OCI-LY3 (cell line): ENCODE results near the gene ACACA.
A peak's percentile ranks its signal among the peaks of the same experiment; 100 is the strongest.

Experiments used
- H2AFZ ChIP-seq: fragments of 200-600, 300-600 bp; shearing (Covaris generic); 2 replicates; pipeline ENCODE4 v1.6.0; 2014; ENCODE audit warnings: antibody characterized with exemption, low read depth, low read length
- H3K27ac ChIP-seq: fragments of 200-600, 300-600 bp; sonication (generic); 2 replicates; pipeline ENCODE4 v1.5.1; 2014; ENCODE audit warnings: mild to moderate bottlenecking, low read length, moderate library complexity, mixed read lengths
- H3K27me3 ChIP-seq: fragments of 200-600, 300-600 bp; sonication (generic); 2 replicates; pipeline ENCODE4 v1.6.1; 2014; ENCODE audit warnings: low read depth, low read length, mixed read lengths
- H3K36me3 ChIP-seq: fragments of 200-600, 300-600 bp; sonication (generic); replicated peaks from 2 replicates; pipeline ENCODE3; 2014; ENCODE audit warnings: low read depth, low read length, mixed read lengths
- H3K4me1 ChIP-seq: fragments of 300-600, 200-600 bp; sonication (generic); 2 replicates; pipeline ENCODE4 v1.6.1; 2014; ENCODE audit warnings: low read length, mixed read lengths
- H3K4me2 ChIP-seq: fragments of 200-600, 300-600 bp; sonication (generic); 2 replicates; pipeline ENCODE4 v1.6.1; 2014; ENCODE audit warnings: low read length, mixed read lengths
- H3K4me3 ChIP-seq: fragments of 300-600, 200-600 bp; sonication (generic); 2 replicates; pipeline ENCODE4 v1.5.1; 2014; ENCODE audit warnings: antibody characterized with exemption, mild to moderate bottlenecking, low read length, moderate library complexity
- H3K79me2 ChIP-seq: fragments of 300-600, 200-600 bp; shearing (Covaris generic); 2 replicates; pipeline ENCODE4 v1.6.1; 2014; ENCODE audit warnings: mild to moderate bottlenecking, low read length, mixed read lengths
- H3K9ac ChIP-seq: fragments of 300-600, 200-600 bp; shearing (Covaris generic); 2 replicates; pipeline ENCODE4 v1.6.0; 2014; ENCODE audit warnings: mild to moderate bottlenecking, low read length, moderate library complexity
- H3K9me3 ChIP-seq: fragments of 200-600, 300-600 bp; shearing (Covaris generic); 2 replicates; pipeline ENCODE4 v1.6.1; 2014; ENCODE audit warnings: low read length, mixed read lengths; ENCODE audit not compliant: insufficient read depth
- H4K20me1 ChIP-seq: fragments of 200-600, 300-600 bp; sonication (generic); 2 replicates; pipeline ENCODE4 v1.6.1; 2016; ENCODE audit warnings: low read length, mixed read lengths; ENCODE audit not compliant: insufficient read depth
- EZH2phosphoT487 ChIP-seq: fragments of 200-600 bp; shearing (Covaris generic); IDR thresholded peaks from 2 replicates; pipeline ENCODE4 v1.6.1; 2018; ENCODE audit warnings: antibody characterized with exemption, mixed run types, low read depth
- TF ChIP-seq, protein P1 (sequence below): fragments of 200-600, 300-600 bp; sonication (generic); IDR thresholded peaks from 2 replicates; pipeline ENCODE4 v1.5.1; 2014; ENCODE audit warnings: antibody characterized with exemption, low read length, low read depth

Gene ACACA

DNA sequence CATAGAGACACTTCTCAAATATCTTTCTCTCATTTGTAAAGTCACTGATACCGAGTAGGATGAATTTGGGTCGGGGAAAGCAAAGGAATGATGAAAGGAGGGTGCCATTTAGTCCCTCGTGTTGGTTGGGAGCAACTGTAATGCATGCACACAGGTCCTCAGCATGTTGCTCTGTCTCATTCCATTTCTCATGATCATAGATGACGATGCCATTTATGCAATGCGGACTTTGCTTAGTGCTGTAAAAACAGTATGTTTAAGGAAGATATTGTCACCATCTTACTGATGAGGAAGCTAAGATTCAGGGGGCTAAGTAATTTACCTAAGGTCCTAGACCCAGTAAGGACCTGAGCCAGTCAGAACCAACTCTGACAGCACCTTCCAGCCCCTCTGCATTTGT, 357.8 kb downstream of the ACACA start:
- H3K4me2 ChIP-seq = no peak overlapping the region
- no peak overlapping the region for H2AFZ ChIP-seq
- H3K27me3 ChIP-seq = no peaks in the 10 kb centered on the region
- peaks cover 19% of the 10 kb centered on the region for H3K36me3 ChIP-seq
- H3K27ac ChIP-seq = no peak overlapping the region
- H4K20me1 ChIP-seq = no peaks in the 10 kb centered on the region
- H3K4me3 ChIP-seq = no peak overlapping the region
- no peaks in the 10 kb centered on the region for H3K9me3 ChIP-seq
- peaks cover 3% of the 10 kb centered on the region; the same call in 1 of the 2 replicates for H3K4me1 ChIP-seq
- no peaks in the 10 kb centered on the region for H3K79me2 ChIP-seq
- no peak for TF ChIP-seq EZH2phosphoT487
- TF ChIP-seq, protein P1, sequence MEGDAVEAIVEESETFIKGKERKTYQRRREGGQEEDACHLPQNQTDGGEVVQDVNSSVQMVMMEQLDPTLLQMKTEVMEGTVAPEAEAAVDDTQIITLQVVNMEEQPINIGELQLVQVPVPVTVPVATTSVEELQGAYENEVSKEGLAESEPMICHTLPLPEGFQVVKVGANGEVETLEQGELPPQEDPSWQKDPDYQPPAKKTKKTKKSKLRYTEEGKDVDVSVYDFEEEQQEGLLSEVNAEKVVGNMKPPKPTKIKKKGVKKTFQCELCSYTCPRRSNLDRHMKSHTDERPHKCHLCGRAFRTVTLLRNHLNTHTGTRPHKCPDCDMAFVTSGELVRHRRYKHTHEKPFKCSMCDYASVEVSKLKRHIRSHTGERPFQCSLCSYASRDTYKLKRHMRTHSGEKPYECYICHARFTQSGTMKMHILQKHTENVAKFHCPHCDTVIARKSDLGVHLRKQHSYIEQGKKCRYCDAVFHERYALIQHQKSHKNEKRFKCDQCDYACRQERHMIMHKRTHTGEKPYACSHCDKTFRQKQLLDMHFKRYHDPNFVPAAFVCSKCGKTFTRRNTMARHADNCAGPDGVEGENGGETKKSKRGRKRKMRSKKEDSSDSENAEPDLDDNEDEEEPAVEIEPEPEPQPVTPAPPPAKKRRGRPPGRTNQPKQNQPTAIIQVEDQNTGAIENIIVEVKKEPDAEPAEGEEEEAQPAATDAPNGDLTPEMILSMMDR = no peak
- H3K9ac ChIP-seq = no peak overlapping the region

DNA sequence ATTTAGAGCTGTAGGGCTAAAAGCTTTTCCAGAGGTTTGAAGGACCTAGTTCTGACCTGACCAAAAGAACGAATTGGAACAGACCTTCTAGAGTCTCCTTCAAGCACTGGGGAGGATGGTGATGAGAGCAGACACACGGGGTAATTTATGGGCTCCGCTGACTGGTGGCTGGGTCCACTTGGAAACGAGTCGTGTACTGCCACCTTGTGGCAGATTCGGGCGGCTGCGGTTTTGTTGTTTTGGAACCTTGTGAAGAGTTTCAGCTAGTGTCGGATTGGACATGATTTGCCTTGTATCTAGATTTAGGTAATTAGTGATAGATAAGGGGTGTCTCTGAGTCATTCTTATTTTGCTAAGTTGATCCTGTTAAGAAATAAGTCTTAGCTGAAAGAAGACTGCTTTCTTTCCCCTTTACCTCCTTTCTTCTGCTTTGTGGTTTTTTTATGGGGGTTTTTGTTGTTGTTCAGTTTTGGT, 359.0 kb downstream of the ACACA start:
- Histone ChIP-seq H3K27ac (no peak overlapping the region), H3K9me3 (no peaks in the 10 kb centered on the region), H3K36me3 (peaks cover 19% of the 10 kb centered on the region), H4K20me1 (no peaks in the 10 kb centered on the region), H3K4me2 (no peak overlapping the region), H3K4me3 (no peak overlapping the region), H3K79me2 (no peaks in the 10 kb centered on the region), H2AFZ (no peak overlapping the region), H3K9ac (no peak overlapping the region), H3K27me3 (no peaks in the 10 kb centered on the region), H3K4me1 (peaks cover 3% of the 10 kb centered on the region; the same call in 1 of the 2 replicates)
- TF ChIP-seq, protein P1 = peak; percentile 95
- TF ChIP-seq EZH2phosphoT487 = no peak

DNA sequence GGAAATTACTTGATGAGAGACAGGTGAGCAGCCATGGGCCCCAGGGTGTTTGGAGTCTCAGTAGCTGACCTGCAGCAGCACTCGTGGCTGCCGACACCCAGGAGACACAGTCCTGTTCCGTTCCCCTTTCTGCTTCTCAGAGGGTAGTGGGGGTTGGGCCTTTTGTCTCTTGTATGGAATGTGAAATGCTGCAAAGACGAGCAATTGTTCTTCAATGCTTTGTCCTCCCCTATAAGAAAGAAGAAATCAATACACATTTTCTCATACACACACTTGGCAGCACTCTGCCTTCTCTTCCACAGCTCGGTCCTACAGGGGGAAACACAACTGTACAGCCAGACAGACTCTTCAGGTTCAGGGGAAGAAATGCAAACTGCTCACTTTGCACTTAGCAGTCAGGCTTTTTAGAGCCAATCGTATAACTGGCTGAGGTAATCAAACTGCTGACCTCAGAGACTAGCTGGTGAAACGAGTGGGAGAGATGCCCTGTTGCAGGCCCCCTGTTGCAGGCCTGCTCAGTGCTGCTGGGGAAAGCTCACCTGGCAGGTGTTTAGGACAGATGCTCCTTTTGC, 361.2 kb downstream of the ACACA start:
- H3K27ac ChIP-seq = no peak overlapping the region

DNA sequence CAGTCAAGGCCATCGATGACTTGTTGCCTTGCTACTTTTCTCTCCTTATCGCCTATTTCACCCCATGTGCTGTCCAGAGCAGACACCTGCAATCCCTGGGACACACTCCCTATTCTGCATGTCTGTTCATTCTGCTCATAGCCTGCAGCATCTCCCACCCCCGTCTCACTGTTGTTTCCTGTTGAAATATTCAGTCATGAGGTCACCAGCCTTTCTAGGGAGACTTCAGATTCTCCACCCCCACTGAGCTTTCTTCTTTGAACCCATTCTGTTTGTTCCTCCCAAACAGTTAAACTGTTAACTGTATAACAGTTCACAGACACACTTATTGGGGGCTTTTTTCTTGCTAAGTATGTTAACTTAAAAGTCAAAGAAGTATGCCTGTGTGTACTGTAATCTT, 363.4 kb downstream of the ACACA start:
- peaks cover 3% of the 10 kb centered on the region; the same call in 1 of the 2 replicates for H3K4me1 ChIP-seq
- no peak overlapping the region for H3K4me2 ChIP-seq
- no peak overlapping the region for H3K4me3 ChIP-seq
- TF ChIP-seq, protein P1 = no peak
- TF ChIP-seq EZH2phosphoT487 = no peak
- no peak overlapping the region for H3K9ac ChIP-seq
- no peaks in the 10 kb centered on the region for H3K27me3 ChIP-seq
- H4K20me1 ChIP-seq = no peaks in the 10 kb centered on the region; the same call in 1 of the 2 replicates
- peaks cover 10% of the 10 kb centered on the region for H3K36me3 ChIP-seq
- H3K27ac ChIP-seq = no peak overlapping the region
- H3K79me2 ChIP-seq = no peaks in the 10 kb centered on the region
- no peaks in the 10 kb centered on the region for H3K9me3 ChIP-seq
- no peak overlapping the region for H2AFZ ChIP-seq

More for the DNA sequence above, 361.2 kb downstream of the ACACA start:
- no peak overlapping the region for H2AFZ ChIP-seq
- TF ChIP-seq, protein P1 = no peak
- TF ChIP-seq EZH2phosphoT487 = no peak
- no peaks in the 10 kb centered on the region for H3K79me2 ChIP-seq
- H4K20me1 ChIP-seq = no peaks in the 10 kb centered on the region
- H3K36me3 ChIP-seq = peaks cover 14% of the 10 kb centered on the region
- no peak overlapping the region for H3K4me2 ChIP-seq
- H3K9ac ChIP-seq = no peak overlapping the region
- no peaks in the 10 kb centered on the region for H3K9me3 ChIP-seq
- H3K4me1 ChIP-seq = peaks cover 3% of the 10 kb centered on the region; the same call in 1 of the 2 replicates
- no peak overlapping the region for H3K4me3 ChIP-seq
- no peaks in the 10 kb centered on the region for H3K27me3 ChIP-seq
